Neural progenitor cell (in vitro differentiated cells): Measurements from ENCODE around the gene AIFM3.

Source experiments
- EZH2 ChIP-seq: fragments of 200-600 bp; sonication (generic); IDR thresholded peaks from 2 replicates; pipeline ENCODE4 v1.6.1; 2017; ENCODE audit warnings: antibody characterized with exemption, mild to moderate bottlenecking, moderate library complexity
- TF ChIP-seq, protein P1 (sequence below): fragments of 200-600 bp; sonication (generic); IDR thresholded peaks from 2 replicates; pipeline ENCODE4 v1.5.1; 2017; ENCODE audit warnings: antibody characterized with exemption, mild to moderate bottlenecking

DNA sequence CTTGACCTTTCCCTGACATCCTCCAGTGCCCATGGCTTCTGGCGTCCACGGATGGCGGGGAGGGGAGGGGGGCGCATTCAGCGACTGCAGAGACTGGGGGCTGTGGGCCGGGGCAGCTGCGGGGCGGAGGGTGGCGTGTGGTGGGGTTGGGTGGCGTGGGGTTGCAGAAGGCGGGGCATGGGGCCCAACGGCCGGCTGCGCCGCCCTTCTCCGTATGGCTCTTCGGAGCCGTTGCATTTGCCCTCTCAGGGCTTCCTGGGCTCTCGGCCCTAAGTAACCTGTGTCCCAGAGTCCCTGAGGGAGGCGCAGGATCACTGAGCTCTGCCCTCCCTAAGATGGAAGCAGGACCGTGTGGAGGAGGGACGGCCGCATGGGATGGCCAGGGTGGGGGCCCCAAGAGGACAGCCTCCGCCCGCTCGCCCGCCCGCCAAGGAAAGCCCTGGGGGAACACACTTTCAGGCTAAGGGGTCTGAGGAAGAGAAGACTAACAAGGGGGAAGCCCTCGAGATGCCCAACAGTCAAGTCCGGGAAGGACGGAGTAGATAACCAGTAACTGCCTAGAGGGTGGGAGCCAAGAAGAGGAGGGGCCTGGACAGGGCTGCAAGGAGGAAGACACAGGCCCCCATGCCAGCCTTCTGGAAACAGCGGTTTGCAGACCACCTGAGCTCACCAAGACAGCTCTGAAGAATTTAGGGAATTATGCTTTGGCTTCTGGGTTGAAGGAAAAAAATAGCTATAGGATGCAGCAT is 9.2 kb upstream of the AIFM3 start:
- TF ChIP-seq EZH2: no peak
- TF ChIP-seq, protein P1, sequence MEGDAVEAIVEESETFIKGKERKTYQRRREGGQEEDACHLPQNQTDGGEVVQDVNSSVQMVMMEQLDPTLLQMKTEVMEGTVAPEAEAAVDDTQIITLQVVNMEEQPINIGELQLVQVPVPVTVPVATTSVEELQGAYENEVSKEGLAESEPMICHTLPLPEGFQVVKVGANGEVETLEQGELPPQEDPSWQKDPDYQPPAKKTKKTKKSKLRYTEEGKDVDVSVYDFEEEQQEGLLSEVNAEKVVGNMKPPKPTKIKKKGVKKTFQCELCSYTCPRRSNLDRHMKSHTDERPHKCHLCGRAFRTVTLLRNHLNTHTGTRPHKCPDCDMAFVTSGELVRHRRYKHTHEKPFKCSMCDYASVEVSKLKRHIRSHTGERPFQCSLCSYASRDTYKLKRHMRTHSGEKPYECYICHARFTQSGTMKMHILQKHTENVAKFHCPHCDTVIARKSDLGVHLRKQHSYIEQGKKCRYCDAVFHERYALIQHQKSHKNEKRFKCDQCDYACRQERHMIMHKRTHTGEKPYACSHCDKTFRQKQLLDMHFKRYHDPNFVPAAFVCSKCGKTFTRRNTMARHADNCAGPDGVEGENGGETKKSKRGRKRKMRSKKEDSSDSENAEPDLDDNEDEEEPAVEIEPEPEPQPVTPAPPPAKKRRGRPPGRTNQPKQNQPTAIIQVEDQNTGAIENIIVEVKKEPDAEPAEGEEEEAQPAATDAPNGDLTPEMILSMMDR: no peak
